Measurements from ENCODE around the gene NCR2.

The NCR2 gene

DNA sequence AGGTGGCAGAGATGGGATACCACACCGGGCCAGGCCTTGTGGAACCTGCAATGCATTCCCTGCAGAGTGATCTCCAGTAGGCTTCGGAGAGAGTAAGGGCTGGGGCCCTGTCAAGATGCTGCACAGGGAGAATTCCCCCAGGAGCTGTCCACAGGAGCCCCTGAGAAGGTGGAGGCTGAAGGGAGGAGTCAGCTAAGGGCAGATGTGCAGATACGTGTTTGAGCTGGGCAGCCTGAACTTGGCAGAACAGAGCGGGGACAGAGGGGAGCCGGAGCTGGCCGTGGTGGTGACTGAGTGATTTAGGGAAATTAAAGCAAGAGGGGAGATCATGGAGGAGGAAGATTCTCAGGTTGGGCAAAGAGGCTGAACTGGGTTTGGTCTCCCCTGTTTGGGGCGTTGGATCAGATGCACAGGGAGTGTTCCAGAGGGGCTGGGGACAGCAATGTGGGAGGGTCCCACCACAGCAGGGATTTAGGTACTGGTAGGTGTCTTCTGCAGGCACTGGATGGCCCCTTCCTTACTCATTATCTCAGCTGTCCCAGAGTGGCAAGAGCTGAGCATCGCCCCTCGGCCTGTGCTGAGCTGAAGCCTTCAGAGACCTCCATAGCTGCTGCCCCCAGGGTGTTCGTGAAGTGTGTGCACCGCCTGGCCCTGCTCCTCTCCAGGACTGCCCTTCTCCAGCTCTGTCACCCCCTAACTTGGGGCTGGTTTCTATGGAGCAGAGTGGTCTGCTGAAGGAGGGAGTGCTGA lies 3.8 kb upstream of the NCR2 start:
- no peak for DNase-seq

- DNase-seq, result no peak
Measured at GRCh38 chr6:41332241-41332640, 3.2 kb upstream of the NCR2 start.

GRCh38 chr6:41332842-41333736 lies 2.3 kb upstream of the NCR2 start:
- DNase-seq, result no peak

DNA sequence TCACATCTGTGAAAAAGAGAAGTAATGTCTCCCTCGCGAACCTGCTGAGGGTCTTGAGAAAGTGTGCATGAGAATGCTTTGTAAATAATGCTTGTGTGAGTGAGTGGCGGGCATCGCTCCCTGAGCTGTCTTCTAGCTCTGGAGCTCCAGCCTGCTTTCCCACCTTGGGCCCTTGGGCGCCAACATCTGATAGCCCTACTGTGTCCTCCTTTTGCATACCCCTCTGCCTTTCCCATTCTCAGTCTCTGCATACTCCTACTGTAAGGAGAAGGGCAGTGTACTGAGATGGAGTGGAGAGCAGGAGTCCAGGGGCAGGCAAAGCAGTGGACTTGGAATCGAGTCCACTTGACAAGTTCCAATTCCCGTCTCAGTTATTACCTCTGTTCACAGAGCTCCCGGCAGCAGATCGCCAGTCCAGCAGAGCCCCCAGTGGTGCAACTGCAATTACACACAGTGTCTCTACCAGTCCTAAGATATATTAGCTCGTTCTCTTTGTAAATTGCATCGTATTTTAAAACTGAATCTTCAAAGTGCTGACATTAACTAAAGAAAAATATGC lies 847 bp upstream of the NCR2 start:
- DNase-seq, result no peak

GRCh38 chr6:41335943-41336342 lies 535 bp downstream of the NCR2 start:
- no peak for DNase-seq

- no peak for DNase-seq
Measured at GRCh38 chr6:41336824-41337223, 1.4 kb downstream of the NCR2 start.

- no peak for DNase-seq
Measured at GRCh38 chr6:41337709-41338108, 2.3 kb downstream of the NCR2 start.

DNA sequence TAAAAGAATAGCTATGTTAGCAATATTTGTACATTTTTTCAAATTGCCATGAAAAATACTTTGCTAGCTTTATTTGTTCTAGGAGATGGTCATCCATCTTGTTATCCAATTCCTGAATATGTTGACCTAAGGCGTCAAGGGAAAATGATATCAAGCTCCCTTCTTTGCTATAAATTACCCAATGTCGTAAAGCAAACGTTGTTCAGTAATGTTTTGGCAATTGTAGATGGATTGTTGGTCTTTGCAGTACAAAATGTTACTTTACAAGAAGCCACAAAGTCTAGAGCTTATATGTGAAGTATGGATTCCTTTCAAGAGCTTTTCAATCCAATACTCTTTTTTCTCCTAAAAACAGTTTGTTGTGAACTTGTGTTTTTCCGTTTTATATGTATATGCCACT lies 3.3 kb downstream of the NCR2 start:
- no peak for DNase-seq

DNA sequence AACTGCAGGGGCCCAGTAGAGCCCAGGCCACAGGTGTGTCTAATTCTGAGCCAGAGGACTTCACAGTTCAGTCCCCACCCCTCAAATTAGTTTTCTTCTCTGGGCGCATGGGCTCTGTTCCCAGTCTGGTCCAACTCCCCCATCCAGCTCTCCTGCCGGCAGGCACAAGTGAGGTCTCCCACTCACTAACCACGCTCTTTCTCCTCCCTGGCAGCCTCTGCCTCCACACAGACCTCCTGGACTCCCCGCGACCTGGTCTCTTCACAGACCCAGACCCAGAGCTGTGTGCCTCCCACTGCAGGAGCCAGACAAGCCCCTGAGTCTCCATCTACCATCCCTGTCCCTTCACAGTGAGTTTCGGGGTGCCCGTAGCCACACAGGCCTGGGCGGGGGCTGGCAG lies 6.2 kb downstream of the NCR2 start:
- DNase-seq, result no peak

DNA sequence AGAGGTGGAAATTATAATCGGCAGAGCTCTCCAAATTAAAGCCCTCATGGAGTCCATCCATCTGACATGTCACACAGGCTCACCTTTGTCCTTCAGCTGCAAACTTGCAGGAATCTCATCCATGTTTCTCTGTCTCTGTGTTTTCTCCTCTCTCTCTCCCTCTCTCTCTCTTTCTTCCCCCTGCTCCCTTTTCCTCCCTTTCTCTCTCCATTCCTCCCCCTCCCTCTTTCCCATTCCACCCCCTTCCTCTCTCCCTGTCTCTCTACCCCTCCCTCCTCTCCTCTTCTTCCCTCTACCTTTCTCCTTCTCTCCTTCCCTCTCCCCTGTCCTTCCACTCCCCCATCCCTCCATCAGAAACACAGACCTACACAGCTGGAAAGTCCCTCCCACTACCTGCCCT lies 6.8 kb downstream of the NCR2 start:
- DNase-seq, result no peak

GRCh38 chr6:41343641-41344187 lies 8.3 kb downstream of the NCR2 start:
- no peak for DNase-seq

- DNase-seq, result no peak
Measured at GRCh38 chr6:41344876-41345275, 9.5 kb downstream of the NCR2 start.

- no peak for DNase-seq
Measured at GRCh38 chr6:41345901-41346300, 10.5 kb downstream of the NCR2 start.

DNA sequence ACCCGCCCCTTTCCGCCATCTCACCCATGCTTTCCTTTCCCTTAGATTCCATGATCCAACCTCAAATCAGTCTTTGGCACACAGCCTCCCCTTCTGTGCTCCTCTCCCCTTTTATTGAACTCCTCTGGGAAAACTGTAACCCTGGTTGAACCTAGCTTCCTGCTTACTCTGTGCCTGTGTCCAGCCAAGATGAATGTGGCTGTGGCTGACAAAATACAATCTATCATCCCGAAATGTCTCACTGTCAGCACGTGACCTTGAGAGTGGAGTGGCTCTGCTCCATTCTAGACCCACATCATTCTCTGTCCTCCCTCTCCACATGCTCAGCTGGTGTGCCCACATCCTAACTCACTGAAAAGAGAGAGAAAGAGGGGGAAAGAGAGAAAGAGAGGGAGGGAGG lies 11.0 kb downstream of the NCR2 start:
- no peak for DNase-seq

- DNase-seq, result no peak
Measured at GRCh38 chr6:41347378-41348050, 12.1 kb downstream of the NCR2 start.

DNA sequence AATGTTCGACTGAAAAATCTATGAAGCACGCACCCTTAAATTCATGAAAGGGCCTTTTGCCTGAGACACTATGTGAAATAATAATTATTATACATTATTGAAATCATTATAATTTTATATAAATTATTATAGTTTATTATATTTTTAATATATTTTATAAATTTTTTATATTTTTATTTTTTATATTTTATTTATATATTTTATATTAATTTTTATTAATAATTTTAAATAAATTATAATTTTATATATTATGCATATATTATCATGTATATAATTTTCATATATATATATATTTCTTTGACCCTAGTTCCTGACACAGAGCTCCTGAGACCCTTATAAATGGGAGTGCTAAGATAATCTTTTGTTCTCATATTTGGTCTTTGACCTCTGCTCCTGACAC lies 13.5 kb downstream of the NCR2 start:
- no peak for DNase-seq

DNA sequence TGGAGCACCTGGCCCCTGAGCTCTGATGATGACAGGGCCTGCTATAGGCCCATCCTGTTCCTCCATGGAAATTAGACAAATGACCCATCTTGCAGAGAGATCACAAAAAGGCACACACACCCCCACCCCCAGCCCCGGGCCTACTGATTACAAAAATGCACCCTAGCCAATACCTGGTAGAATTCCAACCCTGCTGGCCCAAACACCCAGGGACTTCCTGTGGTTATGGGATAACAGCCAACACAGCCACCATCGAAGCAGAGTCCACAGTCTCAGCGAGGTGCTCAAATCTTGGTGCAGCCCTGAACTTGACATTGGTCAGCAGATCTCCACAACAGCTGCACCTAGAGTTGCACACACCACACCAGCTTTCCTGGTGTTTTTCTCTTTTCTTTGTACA lies 17.0 kb downstream of the NCR2 start:
- DNase-seq, result no peak

GRCh38 chr6:41352907-41353306 lies 17.5 kb downstream of the NCR2 start:
- no peak for DNase-seq

DNA sequence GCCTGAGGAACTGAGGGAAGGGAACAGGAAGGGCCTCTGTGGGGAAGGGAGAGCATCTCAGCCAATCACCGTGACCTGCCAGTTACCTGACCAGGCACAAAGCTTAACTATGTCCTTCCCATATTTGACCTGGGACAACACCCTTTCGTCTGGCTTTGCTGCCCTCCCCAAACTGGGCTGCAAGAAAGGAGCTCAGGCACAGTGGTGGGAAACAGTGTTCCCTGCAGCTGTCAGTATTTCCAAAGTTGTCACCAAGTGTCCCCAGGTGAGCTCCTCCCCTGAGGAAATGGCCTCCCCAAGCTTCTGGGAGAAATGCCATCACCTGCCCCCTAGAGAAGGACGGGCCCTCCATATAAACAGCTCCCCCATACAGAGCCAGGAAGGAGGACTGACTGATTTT lies 17.9 kb downstream of the NCR2 start:
- no peak for DNase-seq

GRCh38 chr6:41355952-41356351 lies 20.5 kb downstream of the NCR2 start:
- DNase-seq, result no peak

DNA sequence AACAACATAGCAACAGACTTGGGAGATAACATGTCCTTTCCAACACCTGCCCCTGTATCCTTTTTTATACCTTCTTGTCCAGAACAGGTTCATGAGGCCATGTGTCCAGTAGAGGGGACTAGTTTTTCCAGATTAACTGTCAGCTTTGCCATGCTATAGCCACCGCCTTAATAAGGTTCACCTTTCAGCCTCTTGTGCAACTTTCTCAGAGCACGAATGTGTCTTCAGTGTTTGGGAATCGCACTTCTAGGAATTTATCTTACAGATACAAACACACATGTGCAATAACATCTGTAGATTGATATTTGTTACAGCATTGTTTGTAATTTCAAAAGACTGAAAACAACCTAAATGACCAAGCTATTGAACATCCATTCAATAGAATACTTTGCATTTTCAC lies 21.4 kb downstream of the NCR2 start:
- no peak for DNase-seq

- no peak for DNase-seq
Measured at GRCh38 chr6:41358503-41358902, 23.1 kb downstream of the NCR2 start.

Data from stimulated activated CD4-positive, alpha-beta T cell treated with anti-CD3 and anti-CD28 coated beads, Interleukin-4, amount 100 ng/mL, for 4 hours (primary cell).